Uterus (tissue), 4 donors: ENCODE measurements around the gene FOXRED1. TPM values are rescaled to one million over a fixed set of nuclear protein-coding genes. Genes with fewer than 3 reads are reported as not detected.

Source experiments
- DNase-seq, 2 donors: peaks; one replicate each; pipeline ENCODE4 v3.0.0-alpha.2; 2019 to 2020
- H3K27ac ChIP-seq, 2 donors: fragments of 200-600 bp; sonication (generic); 1 replicate in 1 of 2; 2 replicates in 1 of 2; pipeline ENCODE4 v1.5.1; 2016 to 2018
- H3K27me3 ChIP-seq, 2 donors: fragments of 200-600 bp; sonication (generic); one replicate each; pipeline ENCODE4 v1.5.1; 2018 to 2019; ENCODE audit warnings: control low read depth in 1 of 2
- H3K36me3 ChIP-seq, 2 donors: fragments of 200-600 bp; sonication (generic); one replicate each; pipeline ENCODE4 v1.5.1; 2019; ENCODE audit warnings: control low read depth in 1 of 2
- H3K4me1 ChIP-seq, 2 donors: fragments of 200-600 bp; sonication (generic); one replicate each; pipeline ENCODE4 v1.5.1; 2018 to 2019; ENCODE audit warnings: control low read depth in 1 of 2
- H3K4me3 ChIP-seq, 2 donors: fragments of 200-600 bp; sonication (generic); 1 replicate in 1 of 2; 2 replicates in 1 of 2; pipeline ENCODE4 v1.5.1; 2018 to 2019; ENCODE audit warnings: mild to moderate bottlenecking in 1 of 2
- H3K9me3 ChIP-seq, 2 donors: fragments of 200-600 bp; sonication (generic); one replicate each; pipeline ENCODE4 v1.5.1; 2019; ENCODE audit warnings: control low read depth in 1 of 2
- CTCF ChIP-seq, 4 experiments: fragments of 200-600 bp in 2 of 4; fragments of 450-650 bp in 2 of 4; sonication (generic) in 2 of 4; IDR thresholded peaks; one replicate each; pipeline ENCODE4 v1.5.1; 2016 to 2019; ENCODE audit warnings: antibody characterized with exemption in 4 of 4, mild to moderate bottlenecking in 2 of 4, moderate library complexity in 1 of 4
- POLR2A ChIP-seq, 2 donors: fragments of 450-650 bp; IDR thresholded peaks; one replicate each; pipeline ENCODE4 v1.6.1; 2016; ENCODE audit warnings: antibody characterized with exemption in 2 of 2, mild to moderate bottlenecking in 1 of 2, moderate library complexity in 1 of 2
- intact Hi-C: fragments of 100-400 bp; cut with DNase I; formaldehyde crosslinking; loops from one replicate; pipeline ENCODE4 v1.15.1; 2023; ENCODE audit warnings: low total_unique reads
- total RNA-seq, 4 donors: library from RNA; depleted of rRNA in 3 of 4; stranded (reverse); fragments of >200 nt in 3 of 4; gene quantifications; one replicate each; pipeline versions ENCODE4 v1.1.0 to v1.2.4, GENCODE V29; 2014 to 2023
- donor health status: DM: yes; HTN: yes; CAD: no.

Gene FOXRED1
- total RNA-seq, 4 donors from 2014 or later = 0.29 to 29.1 (median 9.4) TPM

- H3K27me3 ChIP-seq = no peaks in the 10 kb centered on the region
- intact Hi-C loops = no loop called here
- no peaks in the 10 kb centered on the region for H3K9me3 ChIP-seq
- peak overlapping the region; percentile 68 to 82 for H3K4me3 ChIP-seq
- H3K4me1 ChIP-seq = peaks cover 0 to 6% of the 10 kb centered on the region in 2 donors
- TF ChIP-seq CTCF (IDR thresholded peaks at IDR 0.05) (no peak), POLR2A (IDR thresholded peaks at IDR 0.05) (no peak)
- H3K27ac ChIP-seq = peak overlapping the region; percentile 75 to 85
- DNase-seq = no peak
- no peaks in the 10 kb centered on the region for H3K36me3 ChIP-seq
These were observed 1.3 kb upstream of the FOXRED1 start for GRCh38 chr11:126267650-126268049.

GRCh38 chr11:126268361-126268707 lies 620 bp upstream of the FOXRED1 start:
- Histone ChIP-seq H3K27ac (peak overlapping the region; percentile 75 to 85), H3K4me3 (peak overlapping the region; percentile 68 to 82), H3K27me3 (no peaks in the 10 kb centered on the region), H3K4me1 (peaks cover 0 to 6% of the 10 kb centered on the region in 2 donors), H3K9me3 (no peaks in the 10 kb centered on the region), H3K36me3 (no peaks in the 10 kb centered on the region)
- intact Hi-C loops = no loop called here
- no peak for DNase-seq
- TF ChIP-seq POLR2A (IDR thresholded peaks at IDR 0.05) (no peak), CTCF (IDR thresholded peaks at IDR 0.05) (no peak)

GRCh38 chr11:126277322-126277721 lies 8.4 kb downstream of the FOXRED1 start:
- no peak for TF ChIP-seq CTCF (IDR thresholded peaks at IDR 0.05)
- TF ChIP-seq POLR2A (IDR thresholded peaks at IDR 0.05) = no peak
- no peak overlapping the region for H3K4me3 ChIP-seq
- H3K9me3 ChIP-seq = no peaks in the 10 kb centered on the region
- H3K36me3 ChIP-seq = no peaks in the 10 kb centered on the region
- H3K27me3 ChIP-seq = no peaks in the 10 kb centered on the region
- H3K27ac ChIP-seq = no peak overlapping the region
- DNase-seq = no peak
- intact Hi-C loops = no loop called here
- H3K4me1 ChIP-seq = peaks cover 3 to 4% of the 10 kb centered on the region in 2 donors

GRCh38 chr11:126277780-126278179 lies 8.8 kb downstream of the FOXRED1 start:
- Histone ChIP-seq H3K27me3 (no peaks in the 10 kb centered on the region), H3K9me3 (no peaks in the 10 kb centered on the region), H3K4me3 (no peak overlapping the region), H3K36me3 (no peaks in the 10 kb centered on the region), H3K4me1 (peaks cover 3 to 4% of the 10 kb centered on the region in 2 donors), H3K27ac (no peak overlapping the region)
- DNase-seq = no peak
- TF ChIP-seq POLR2A (IDR thresholded peaks at IDR 0.05) = no peak
- no peak for TF ChIP-seq CTCF (IDR thresholded peaks at IDR 0.05)
- intact Hi-C loops = no loop called here

GRCh38 chr11:126279191-126279590 lies 10.2 kb downstream of the FOXRED1 start:
- intact Hi-C loops = no loop called here
- peaks cover 3 to 4% of the 10 kb centered on the region in 2 donors for H3K4me1 ChIP-seq
- no peaks in the 10 kb centered on the region for H3K27me3 ChIP-seq

More at GRCh38 chr11:126279191-126279590, 10.2 kb downstream of the FOXRED1 start:
- H3K27ac ChIP-seq = no peak overlapping the region
- DNase-seq = no peak
- TF ChIP-seq POLR2A (IDR thresholded peaks at IDR 0.05) (no peak), CTCF (IDR thresholded peaks at IDR 0.05) (no peak)
- H3K4me3 ChIP-seq = no peak overlapping the region
- no peaks in the 10 kb centered on the region for H3K9me3 ChIP-seq
- H3K36me3 ChIP-seq = no peaks in the 10 kb centered on the region
